ENCODE measurements around the gene SUN2. TPM values are rescaled to one million over a fixed set of nuclear protein-coding genes. Genes with fewer than 3 reads are reported as not detected.

SUN2 gene
- total RNA-seq, 1 donor from 2014 or later, result 146 TPM

- peak overlapping the region; percentile 36 for H3K27ac Mint-ChIP-seq
- intact Hi-C loops (cut with micrococcal nuclease), result no loop called here
- H3K36me3 Mint-ChIP-seq (ENCODE audit: low read depth), result peaks cover 57% of the 10 kb centered on the region
- H3K4me3 Mint-ChIP-seq, result no peak overlapping the region
- no peaks in the 10 kb centered on the region for H3K9me3 Mint-ChIP-seq
- H3K4me1 Mint-ChIP-seq (ENCODE audit: low read depth), result peaks cover 80% of the 10 kb centered on the region
- no peak for DNase-seq (ENCODE audit: low spot score)
- no peaks in the 10 kb centered on the region for H3K27me3 Mint-ChIP-seq (ENCODE audit: insufficient read depth)
Observed at GRCh38 chr22:38710866-38711265, 44.9 kb downstream of the SUN2 start.

GRCh38 chr22:38710351-38710750 is 45.4 kb downstream of the SUN2 start:
- Mint-ChIP-seq H3K4me1 (ENCODE audit: low read depth) (peaks cover 76% of the 10 kb centered on the region), H3K4me3 (no peak overlapping the region), H3K9me3 (no peaks in the 10 kb centered on the region), H3K27ac (no peak overlapping the region), H3K36me3 (ENCODE audit: low read depth) (peaks cover 57% of the 10 kb centered on the region), H3K27me3 (ENCODE audit: insufficient read depth) (no peaks in the 10 kb centered on the region)
- no peak for DNase-seq (ENCODE audit: low spot score)
- intact Hi-C loops (cut with micrococcal nuclease), result no loop called here

- H3K9me3 Mint-ChIP-seq, result no peaks in the 10 kb centered on the region
- peak overlapping the region; percentile 69 for H3K4me3 Mint-ChIP-seq
- peaks cover 75% of the 10 kb centered on the region for H3K4me1 Mint-ChIP-seq (ENCODE audit: low read depth)
- intact Hi-C loops (cut with micrococcal nuclease), result loop anchor here (5.0 to 10.0 kb wide), 3 partner anchors 137 to 1475 kb away; partner anchors contain the start of genes DMC1 and PICK1
- peak overlapping the region; percentile 75 for H3K27ac Mint-ChIP-seq
- no peak for DNase-seq (ENCODE audit: low spot score)
- no peaks in the 10 kb centered on the region for H3K27me3 Mint-ChIP-seq (ENCODE audit: insufficient read depth)
- H3K36me3 Mint-ChIP-seq (ENCODE audit: low read depth), result peaks cover 49% of the 10 kb centered on the region
Observed at GRCh38 chr22:38709306-38709705, 46.5 kb downstream of the SUN2 start.

GRCh38 chr22:38707984-38708383 is 47.8 kb downstream of the SUN2 start:
- intact Hi-C loops (cut with micrococcal nuclease), result loop anchor here (5.0 to 10.0 kb wide), 3 partner anchors 136 to 1473 kb away; partner anchors contain the start of genes DMC1 and PICK1
- no peaks in the 10 kb centered on the region for H3K27me3 Mint-ChIP-seq (ENCODE audit: insufficient read depth)
- H3K9me3 Mint-ChIP-seq, result no peaks in the 10 kb centered on the region
- H3K4me1 Mint-ChIP-seq (ENCODE audit: low read depth), result peaks cover 62% of the 10 kb centered on the region
- H3K27ac Mint-ChIP-seq, result peak overlapping the region; percentile 15
- H3K36me3 Mint-ChIP-seq (ENCODE audit: low read depth), result peaks cover 42% of the 10 kb centered on the region
- no peak for DNase-seq (ENCODE audit: low spot score)
- peak overlapping the region; percentile 94 for H3K4me3 Mint-ChIP-seq

DNA sequence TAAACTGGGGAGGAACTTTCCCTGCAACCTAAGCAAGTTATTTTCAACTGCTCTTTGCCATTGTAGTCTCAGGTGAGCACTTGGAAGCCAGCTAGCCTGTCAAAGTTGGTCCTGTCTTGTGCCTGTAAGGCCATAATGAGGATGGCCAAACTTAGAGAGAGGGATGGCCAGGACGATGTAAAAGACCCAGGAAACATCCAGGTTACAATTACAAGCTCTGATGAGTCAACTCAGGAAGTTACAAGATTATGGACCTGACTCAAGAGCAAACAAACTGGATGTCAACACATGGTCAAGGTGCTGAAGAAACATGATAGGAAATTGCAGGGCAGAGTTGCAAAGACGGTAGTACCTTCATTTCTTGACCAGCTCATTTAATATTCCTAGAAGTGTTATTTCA is 48.5 kb downstream of the SUN2 start:
- no peak for DNase-seq (ENCODE audit: low spot score)
- Mint-ChIP-seq H3K27me3 (ENCODE audit: insufficient read depth) (no peaks in the 10 kb centered on the region), H3K9me3 (no peaks in the 10 kb centered on the region), H3K4me3 (peak overlapping the region; percentile 94), H3K4me1 (ENCODE audit: low read depth) (peaks cover 57% of the 10 kb centered on the region), H3K36me3 (ENCODE audit: low read depth) (peaks cover 37% of the 10 kb centered on the region), H3K27ac (peak overlapping the region; percentile 89)
- intact Hi-C loops (cut with micrococcal nuclease), result loop anchor here (5.0 to 10.0 kb wide), 3 partner anchors 135 to 1473 kb away; partner anchors contain the start of genes DMC1 and PICK1

DNA sequence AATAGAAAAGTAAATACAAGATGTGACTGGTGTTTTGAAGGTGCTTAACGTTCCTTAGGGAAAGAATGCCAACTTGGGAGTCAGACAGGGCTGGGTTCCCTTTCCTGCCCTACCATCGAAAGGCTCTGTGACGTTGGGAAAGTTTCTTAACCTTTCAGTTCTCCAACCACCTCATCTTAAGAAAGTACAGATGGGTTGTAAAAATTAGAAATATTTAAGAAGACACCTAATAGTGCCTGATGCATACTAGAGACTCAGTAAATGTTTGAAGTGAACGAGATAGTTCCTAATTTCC is 49.0 kb downstream of the SUN2 start:
- H3K36me3 Mint-ChIP-seq (ENCODE audit: low read depth), result peaks cover 33% of the 10 kb centered on the region
- H3K27me3 Mint-ChIP-seq (ENCODE audit: insufficient read depth), result no peaks in the 10 kb centered on the region
- peaks cover 57% of the 10 kb centered on the region for H3K4me1 Mint-ChIP-seq (ENCODE audit: low read depth)
- peak overlapping the region; percentile 94 for H3K4me3 Mint-ChIP-seq
- H3K27ac Mint-ChIP-seq, result peak overlapping the region; percentile 89
- intact Hi-C loops (cut with micrococcal nuclease), result loop anchor here (5.0 to 10.0 kb wide), 3 partner anchors 135 to 1472 kb away; partner anchors contain the start of genes DMC1 and PICK1
- no peaks in the 10 kb centered on the region for H3K9me3 Mint-ChIP-seq
- no peak for DNase-seq (ENCODE audit: low spot score)

GRCh38 chr22:38706101-38706900 is 49.5 kb downstream of the SUN2 start:
- Mint-ChIP-seq H3K4me3 (peak overlapping the region; percentile 94), H3K4me1 (ENCODE audit: low read depth) (peaks cover 61% of the 10 kb centered on the region), H3K36me3 (ENCODE audit: low read depth) (peaks cover 33% of the 10 kb centered on the region), H3K27me3 (ENCODE audit: insufficient read depth) (no peaks in the 10 kb centered on the region), H3K27ac (peak overlapping the region; percentile 89), H3K9me3 (no peaks in the 10 kb centered on the region)
- intact Hi-C loops (cut with micrococcal nuclease), result loop anchor here (5.0 to 10.0 kb wide), 3 partner anchors 134 to 1472 kb away; partner anchors contain the start of genes DMC1 and PICK1
- DNase-seq (ENCODE audit: low spot score), result peak; percentile 35

DNA sequence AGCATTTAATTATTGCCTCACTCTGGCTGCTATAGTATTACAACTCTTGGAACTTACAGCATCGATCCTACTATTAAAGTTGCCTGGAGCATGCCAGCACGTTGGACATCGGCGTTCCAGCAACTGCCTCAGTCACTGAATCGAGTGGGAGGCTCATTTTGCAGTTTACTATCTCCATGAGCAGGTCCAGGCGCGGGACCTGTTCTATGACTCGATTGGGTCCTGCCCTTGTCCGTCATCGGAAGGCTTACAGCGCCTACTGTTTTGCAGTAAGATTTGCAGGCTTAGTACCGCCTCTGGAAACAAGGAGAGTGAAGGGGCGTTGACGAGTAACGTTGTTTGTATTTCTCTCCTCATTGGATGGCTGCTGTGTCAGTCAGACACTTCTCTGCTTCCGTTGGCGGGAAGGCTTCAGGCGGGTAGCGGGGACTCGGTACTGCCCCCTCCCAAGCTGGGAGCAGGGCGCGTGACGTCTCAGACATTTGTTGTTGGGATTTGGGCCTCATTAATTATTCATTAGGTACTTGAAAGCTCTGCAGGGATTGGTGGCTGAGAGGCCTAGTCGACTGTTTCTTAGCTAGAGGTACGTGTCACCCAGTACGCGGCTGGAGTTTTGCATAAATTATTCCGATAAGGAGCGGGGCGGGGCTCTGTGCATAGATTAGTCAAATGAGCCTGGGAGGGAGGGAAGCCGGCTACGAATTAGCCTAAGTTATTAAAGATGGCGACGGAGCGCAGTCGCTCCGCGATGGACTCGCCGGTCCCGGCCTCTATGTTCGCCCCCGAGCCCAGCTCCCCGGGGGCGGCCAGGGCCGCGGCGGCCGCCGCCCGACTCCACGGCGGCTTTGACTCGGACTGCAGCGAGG is 50.3 kb downstream of the SUN2 start, which contains the start of gene GTPBP1:
TSS of gene GTPBP1 (plus strand) at position 710 of the 866 bp plus-strand sequence. CDS start at position 722, 12 bp downstream.
- H3K4me1 Mint-ChIP-seq (ENCODE audit: low read depth), result peaks cover 55% of the 10 kb centered on the region
- peaks cover 2% of the 10 kb centered on the region for H3K27me3 Mint-ChIP-seq (ENCODE audit: insufficient read depth)
- DNase-seq (ENCODE audit: low spot score), result peak; percentile 96
- H3K27ac Mint-ChIP-seq, result peak within 1 kb of the TSS; percentile 97
- H3K4me3 Mint-ChIP-seq, result peak within 1 kb of the TSS; percentile 94
- no peaks in the 10 kb centered on the region for H3K9me3 Mint-ChIP-seq
- H3K36me3 Mint-ChIP-seq (ENCODE audit: low read depth), result peaks cover 27% of the 10 kb centered on the region
- intact Hi-C loops (cut with micrococcal nuclease), result loop anchor here (1.0 to 10.0 kb wide), 11 partner anchors 49 to 1471 kb away; partner anchors contain the start of genes CBY1, DDX17, DMC1 and DNAL4

DNA sequence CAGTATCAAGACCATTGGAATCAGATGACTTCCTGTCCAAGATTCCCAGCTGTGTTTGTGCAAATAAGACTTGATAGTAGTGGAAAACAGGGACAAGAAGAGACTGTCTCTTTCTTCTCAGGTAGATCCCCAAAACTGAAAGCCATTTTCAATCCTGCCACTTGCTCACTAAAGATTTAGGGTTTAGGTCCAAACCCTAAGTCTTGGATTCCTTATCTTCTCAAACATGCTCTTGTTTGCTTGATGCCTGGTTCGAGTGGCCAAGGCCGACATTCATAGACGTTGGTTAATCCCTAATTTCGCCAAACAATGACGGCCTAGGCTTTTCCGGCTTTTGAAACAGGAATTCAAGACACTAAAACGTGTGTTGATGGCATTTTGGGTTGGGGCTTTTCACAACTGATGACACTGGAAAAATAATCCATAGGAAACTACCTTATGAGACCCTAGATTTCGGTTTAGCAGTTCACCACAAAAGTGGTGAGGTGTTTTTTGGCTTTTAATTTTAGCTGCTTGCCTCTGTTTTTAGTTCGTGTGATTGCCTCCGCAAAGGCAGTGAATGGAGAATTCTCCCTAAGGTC is 51.1 kb downstream of the SUN2 start:
- H3K27me3 Mint-ChIP-seq (ENCODE audit: insufficient read depth), result peaks cover 3% of the 10 kb centered on the region
- no peak for DNase-seq (ENCODE audit: low spot score)
- intact Hi-C loops (cut with micrococcal nuclease), result loop anchor here (1.0 to 10.0 kb wide), 11 partner anchors 48 to 1470 kb away; partner anchors contain the start of genes CBY1, DDX17, DMC1 and DNAL4
- H3K36me3 Mint-ChIP-seq (ENCODE audit: low read depth), result peaks cover 29% of the 10 kb centered on the region
- peaks cover 52% of the 10 kb centered on the region for H3K4me1 Mint-ChIP-seq (ENCODE audit: low read depth)
- H3K4me3 Mint-ChIP-seq, result peak overlapping the region; percentile 74
- peak overlapping the region; percentile 97 for H3K27ac Mint-ChIP-seq
- no peaks in the 10 kb centered on the region for H3K9me3 Mint-ChIP-seq

GRCh38 chr22:38700789-38701628 is 54.8 kb downstream of the SUN2 start, which contains the start of gene JOSD1:
JOSD1 (minus strand) TSS chr22:38700943; CDS start chr22:38699987, 956 bp downstream.
- Mint-ChIP-seq H3K4me3 (peak within 1 kb of the TSS; percentile 96), H3K27me3 (ENCODE audit: insufficient read depth) (peaks cover 3% of the 10 kb centered on the region), H3K27ac (peak within 1 kb of the TSS; percentile 100), H3K4me1 (ENCODE audit: low read depth) (peaks cover 56% of the 10 kb centered on the region), H3K9me3 (no peaks in the 10 kb centered on the region), H3K36me3 (ENCODE audit: low read depth) (peaks cover 29% of the 10 kb centered on the region)
- intact Hi-C loops (cut with micrococcal nuclease), result loop anchor here (1.0 to 10.0 kb wide), 5 partner anchors 20 to 1466 kb away; partner anchors contain the start of genes CBY1, FAM227A, PICK1 and TOMM22
- peak; percentile 98 for DNase-seq (ENCODE audit: low spot score)

DNA sequence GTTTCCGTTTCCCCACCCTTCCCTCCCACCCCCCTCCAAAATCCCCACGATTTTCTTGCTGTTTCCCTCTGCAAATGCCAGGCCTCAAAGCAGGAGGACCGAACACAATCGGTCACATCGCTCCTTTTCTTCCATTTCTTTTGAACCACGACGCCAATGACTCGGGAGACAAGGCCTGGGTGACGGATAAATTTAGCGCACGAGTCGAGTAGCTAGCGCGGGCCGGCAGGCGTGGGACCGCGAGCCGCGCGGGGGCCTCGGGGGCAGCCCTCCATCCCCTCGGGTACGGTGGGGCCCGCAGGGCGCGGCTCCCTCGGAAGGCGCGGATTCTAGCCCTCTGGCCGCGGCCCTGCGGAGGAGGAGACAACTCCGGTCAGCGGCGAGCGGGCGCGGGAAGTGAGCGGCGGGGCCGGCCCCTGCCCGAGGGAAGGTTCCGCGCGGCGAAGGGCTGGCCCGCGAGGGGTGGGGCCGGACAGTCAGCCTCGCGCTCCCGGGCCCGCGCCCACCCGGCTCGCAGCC is 55.5 kb downstream of the SUN2 start:
- Mint-ChIP-seq H3K27ac (peak overlapping the region; percentile 96), H3K27me3 (ENCODE audit: insufficient read depth) (peaks cover 3% of the 10 kb centered on the region), H3K9me3 (no peaks in the 10 kb centered on the region), H3K36me3 (ENCODE audit: low read depth) (peaks cover 29% of the 10 kb centered on the region), H3K4me1 (ENCODE audit: low read depth) (peaks cover 56% of the 10 kb centered on the region), H3K4me3 (peak overlapping the region; percentile 90)
- DNase-seq (ENCODE audit: low spot score), result no peak
- intact Hi-C loops (cut with micrococcal nuclease), result loop anchor here (1.0 to 10.0 kb wide), 4 partner anchors 19 to 1466 kb away; partner anchors contain the start of genes PICK1 and TOMM22
